ENCODE measurements around the gene PAX8.
"Not testable (repeated sequence)": the region's sequence is repeated elsewhere in the genome, so short reads cannot be mapped to it uniquely, and the experiment has no call there.

PAX8 gene

DNA sequence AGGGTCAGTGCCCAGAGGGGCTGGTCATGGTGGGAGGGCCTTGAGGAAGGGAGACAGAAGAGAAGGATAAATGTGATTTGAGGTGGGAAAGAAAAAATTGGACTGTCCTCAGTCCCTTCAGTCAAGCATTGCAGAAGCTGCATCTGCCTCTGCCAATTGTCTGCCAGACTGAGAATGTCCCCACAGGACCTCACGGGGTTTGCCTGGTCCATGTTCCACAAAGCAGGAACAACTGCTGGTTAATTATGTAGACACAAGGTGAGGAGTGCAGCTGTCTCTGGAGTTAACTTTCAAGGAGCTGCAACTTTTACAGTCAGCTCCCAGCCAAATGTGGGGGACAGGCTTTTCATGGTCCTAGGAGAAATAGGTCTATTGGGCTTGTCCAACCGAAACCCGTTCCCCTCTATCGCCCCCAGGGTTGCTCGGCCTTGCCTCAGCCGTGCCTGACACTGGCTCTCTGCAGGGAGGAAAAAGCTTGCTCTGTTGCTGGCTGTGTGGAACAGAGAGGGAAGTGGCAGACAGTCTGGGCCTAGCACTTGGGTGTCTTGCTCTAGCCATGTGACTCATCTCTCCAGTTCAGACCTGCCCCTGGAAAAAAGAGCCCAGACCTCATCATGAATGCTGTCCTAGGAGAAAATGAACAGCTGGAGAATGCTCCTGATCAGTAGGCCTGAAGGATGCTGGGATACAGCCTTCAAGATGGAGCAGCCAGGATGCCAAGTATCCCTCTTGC is 31.1 kb upstream of the PAX8 start:
- TF ChIP-seq, protein P1, sequence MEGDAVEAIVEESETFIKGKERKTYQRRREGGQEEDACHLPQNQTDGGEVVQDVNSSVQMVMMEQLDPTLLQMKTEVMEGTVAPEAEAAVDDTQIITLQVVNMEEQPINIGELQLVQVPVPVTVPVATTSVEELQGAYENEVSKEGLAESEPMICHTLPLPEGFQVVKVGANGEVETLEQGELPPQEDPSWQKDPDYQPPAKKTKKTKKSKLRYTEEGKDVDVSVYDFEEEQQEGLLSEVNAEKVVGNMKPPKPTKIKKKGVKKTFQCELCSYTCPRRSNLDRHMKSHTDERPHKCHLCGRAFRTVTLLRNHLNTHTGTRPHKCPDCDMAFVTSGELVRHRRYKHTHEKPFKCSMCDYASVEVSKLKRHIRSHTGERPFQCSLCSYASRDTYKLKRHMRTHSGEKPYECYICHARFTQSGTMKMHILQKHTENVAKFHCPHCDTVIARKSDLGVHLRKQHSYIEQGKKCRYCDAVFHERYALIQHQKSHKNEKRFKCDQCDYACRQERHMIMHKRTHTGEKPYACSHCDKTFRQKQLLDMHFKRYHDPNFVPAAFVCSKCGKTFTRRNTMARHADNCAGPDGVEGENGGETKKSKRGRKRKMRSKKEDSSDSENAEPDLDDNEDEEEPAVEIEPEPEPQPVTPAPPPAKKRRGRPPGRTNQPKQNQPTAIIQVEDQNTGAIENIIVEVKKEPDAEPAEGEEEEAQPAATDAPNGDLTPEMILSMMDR (IDR thresholded peaks at IDR 0.05; ENCODE audit: borderline replicate concordance, control extremely low read depth, extremely low read depth, insufficient read depth, missing control alignments): no peak

DNA sequence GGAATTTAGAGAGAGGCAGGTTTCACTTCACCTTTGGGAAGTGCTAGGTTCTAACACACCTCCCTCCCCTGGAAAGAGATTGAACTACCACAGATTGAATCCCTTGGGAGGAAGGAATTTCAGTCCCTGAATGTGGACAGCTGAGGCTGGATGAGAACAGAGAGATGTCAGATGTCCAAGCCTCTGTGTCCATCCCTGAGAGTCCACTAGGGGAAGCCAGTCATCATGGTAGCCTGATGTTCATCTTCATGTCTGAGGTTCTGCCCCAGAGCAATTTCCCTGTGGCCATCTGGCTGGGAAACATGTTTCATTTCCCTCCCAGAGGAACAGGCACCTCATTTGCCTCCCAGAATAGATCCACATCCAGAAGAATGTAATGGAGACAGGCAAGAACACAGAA is 30.1 kb upstream of the PAX8 start:
- in situ Hi-C loops (cut with MboI; ENCODE audit: low sequenced_read_pairs, unreplicated experiment); DNase-seq (ENCODE audit: low spot score): not testable (repeated sequence)

More for the DNA sequence above, 31.1 kb upstream of the PAX8 start:
- DNase-seq (ENCODE audit: low spot score): no peak
- in situ Hi-C loops (cut with MboI; ENCODE audit: low sequenced_read_pairs, unreplicated experiment): no loop called here

DNA sequence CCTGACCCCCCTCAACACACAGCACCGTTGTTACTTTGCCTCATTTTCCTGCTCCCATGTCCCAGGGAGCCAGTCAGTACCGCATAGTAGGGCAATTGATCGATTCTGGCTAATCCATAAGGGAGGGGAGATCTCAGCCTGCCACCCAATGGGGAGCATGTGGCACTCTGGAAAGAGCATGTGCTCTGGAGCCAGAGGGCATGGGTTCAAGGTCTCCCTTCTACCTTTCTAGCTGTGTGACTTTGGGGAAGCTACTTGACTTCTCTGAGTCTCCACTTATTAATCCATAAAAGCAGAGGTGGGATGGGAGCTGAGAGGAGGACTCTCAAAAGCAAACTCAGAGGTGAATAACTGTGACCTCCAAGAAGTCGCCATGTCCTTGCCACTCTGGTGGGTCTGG is 27.5 kb upstream of the PAX8 start:
- in situ Hi-C loops (cut with MboI; ENCODE audit: low sequenced_read_pairs, unreplicated experiment): not testable (repeated sequence)

DNA sequence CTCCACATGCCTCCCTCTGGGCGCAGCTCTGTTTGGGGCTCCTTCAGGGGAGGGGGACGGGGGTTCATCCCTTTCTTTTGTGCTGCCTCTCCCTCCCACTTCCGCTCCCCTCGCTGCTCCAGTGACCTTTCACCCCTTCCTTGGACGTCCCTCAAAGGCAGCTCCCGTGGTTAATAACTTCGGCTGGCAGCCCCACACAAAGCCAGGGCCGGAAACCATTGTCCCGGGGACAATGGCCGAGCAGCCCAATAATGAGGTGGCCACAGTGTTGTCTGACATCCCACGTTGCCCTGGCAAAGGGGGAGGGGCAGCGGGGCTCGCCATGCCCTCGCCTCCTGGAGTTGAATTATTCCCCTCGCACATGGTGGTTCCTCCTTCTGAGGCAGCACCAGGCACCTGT is 27.0 kb upstream of the PAX8 start:
- in situ Hi-C loops (cut with MboI; ENCODE audit: low sequenced_read_pairs, unreplicated experiment); DNase-seq (ENCODE audit: low spot score): not testable (repeated sequence)

More for the DNA sequence above, 27.5 kb upstream of the PAX8 start:
- DNase-seq (ENCODE audit: low spot score): not testable (repeated sequence)

DNA sequence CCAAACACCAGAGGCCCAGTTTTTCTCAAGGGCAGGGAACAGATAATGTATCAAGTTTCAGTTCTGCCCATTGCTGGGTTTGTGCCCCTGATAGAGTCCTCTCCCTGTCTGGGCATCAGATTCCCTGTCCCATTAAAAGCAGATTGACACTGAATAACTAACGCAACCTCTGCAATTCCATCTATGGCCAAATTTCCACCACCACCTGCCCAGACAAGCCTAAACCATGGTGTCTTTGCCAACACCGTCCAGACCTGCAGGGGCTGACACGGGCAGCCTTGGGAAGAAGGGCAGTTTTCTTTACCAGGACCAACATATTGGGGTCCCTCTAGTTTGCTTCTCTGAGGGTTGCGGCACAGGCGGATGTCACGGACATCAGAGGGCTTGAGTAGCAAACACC is 26.4 kb upstream of the PAX8 start:
- TF ChIP-seq, protein P1 (IDR thresholded peaks at IDR 0.05; ENCODE audit: borderline replicate concordance, control extremely low read depth, extremely low read depth, insufficient read depth, missing control alignments): no peak
- in situ Hi-C loops (cut with MboI; ENCODE audit: low sequenced_read_pairs, unreplicated experiment): no loop called here
- DNase-seq (ENCODE audit: low spot score): no peak

DNA sequence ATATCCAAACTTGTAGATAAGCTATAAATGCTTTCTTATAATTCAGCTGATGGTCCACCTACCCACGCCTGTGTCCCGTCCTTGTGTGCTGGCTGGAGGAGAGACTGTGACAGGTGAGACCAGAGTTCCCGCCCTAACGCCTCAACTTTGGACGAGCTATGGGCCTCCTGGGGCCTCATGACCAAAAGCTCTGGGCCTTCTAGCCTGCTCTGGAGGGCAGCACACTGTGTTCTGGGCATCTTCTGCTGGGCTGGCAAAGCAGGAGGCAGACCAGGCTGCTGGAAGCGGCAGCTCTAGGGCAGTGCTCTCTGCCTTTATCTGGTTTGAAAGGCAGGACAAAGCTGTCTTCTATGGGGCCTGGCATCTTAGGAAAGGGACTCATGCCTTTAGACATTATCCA is 26.0 kb upstream of the PAX8 start:
- TF ChIP-seq, protein P1 (IDR thresholded peaks at IDR 0.05; ENCODE audit: borderline replicate concordance, control extremely low read depth, extremely low read depth, insufficient read depth, missing control alignments): no peak
- no peak for DNase-seq (ENCODE audit: low spot score)
- in situ Hi-C loops (cut with MboI; ENCODE audit: low sequenced_read_pairs, unreplicated experiment): no loop called here

DNA sequence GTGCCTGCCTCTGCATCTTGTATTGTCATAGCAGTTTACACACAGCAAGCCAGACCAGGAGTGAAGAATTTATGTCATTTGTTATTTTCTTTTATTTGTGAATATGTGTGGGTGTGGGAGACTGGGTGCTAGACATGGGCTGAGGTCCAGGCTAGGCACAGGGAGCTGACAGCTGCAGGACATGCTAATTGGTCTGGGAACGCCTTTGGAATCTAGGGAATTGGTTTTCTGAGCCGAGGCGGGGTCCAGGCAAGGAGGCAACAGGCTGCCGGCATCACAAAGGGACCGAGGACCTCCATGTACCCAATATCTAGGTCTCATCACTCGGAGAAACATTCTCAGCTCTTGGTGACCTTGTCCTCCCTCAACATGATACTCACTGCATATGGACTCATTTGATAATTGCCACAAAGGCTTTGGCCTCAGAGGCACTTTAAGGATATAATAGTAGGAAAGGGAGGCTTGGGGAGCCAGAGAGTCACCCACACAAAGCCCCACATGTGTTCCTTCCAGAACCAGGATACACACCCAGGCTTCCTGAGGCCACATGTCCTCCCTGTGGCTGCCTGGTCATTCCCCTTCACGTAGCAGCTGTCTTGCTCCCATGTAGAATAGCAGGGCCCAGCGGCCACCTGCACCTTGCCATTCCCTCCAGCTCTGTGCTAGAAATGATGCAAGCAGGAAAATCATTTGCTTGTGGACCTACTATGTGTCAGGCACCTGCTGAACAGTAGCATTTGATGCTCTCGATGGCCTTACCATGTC is 23.7 kb upstream of the PAX8 start:
- DNase-seq (ENCODE audit: low spot score); in situ Hi-C loops (cut with MboI; ENCODE audit: low sequenced_read_pairs, unreplicated experiment): not testable (repeated sequence)

DNA sequence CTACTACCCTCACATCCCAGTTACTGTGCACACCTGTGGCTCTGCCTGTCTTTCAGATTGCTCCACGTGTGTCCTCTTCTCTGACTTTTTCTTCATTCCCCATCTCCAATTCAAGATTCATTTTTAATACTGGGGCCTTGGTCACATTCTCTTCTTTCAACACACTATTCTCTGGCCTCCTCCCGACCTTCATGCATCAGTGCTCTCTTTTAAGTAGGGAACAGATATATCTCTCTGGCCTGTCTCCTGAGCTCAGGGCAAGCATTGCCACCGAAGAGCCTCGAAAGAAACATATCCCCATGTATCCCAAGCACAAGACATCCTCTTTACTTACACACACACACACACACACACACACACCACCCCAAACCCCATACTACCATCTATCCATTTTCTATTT is 21.6 kb upstream of the PAX8 start:
- in situ Hi-C loops (cut with MboI; ENCODE audit: low sequenced_read_pairs, unreplicated experiment): no loop called here
- DNase-seq (ENCODE audit: low spot score): no peak
- TF ChIP-seq, protein P1 (IDR thresholded peaks at IDR 0.05; ENCODE audit: borderline replicate concordance, control extremely low read depth, extremely low read depth, insufficient read depth, missing control alignments): no peak

DNA sequence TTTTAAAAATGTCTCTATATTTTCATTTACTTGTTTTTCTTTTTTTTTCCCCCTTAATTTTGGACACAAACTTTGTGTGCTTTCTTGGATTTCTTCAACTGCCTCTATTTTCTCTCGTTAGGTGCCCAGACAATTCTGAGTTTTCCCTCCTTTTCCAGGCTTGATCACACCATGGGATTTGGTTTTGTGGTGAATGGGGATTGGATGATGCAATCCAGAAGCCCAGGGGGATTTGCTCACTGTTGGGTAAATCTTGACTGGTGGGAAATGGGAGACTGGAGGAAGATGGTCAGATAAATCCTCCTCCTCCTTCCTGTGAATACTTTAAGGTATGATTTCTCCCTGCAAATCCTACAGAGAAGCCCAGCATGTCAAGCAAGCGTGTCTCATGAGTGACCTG is 19.5 kb upstream of the PAX8 start:
- DNase-seq (ENCODE audit: low spot score): no peak
- in situ Hi-C loops (cut with MboI; ENCODE audit: low sequenced_read_pairs, unreplicated experiment): no loop called here
- TF ChIP-seq, protein P1 (IDR thresholded peaks at IDR 0.05; ENCODE audit: borderline replicate concordance, control extremely low read depth, extremely low read depth, insufficient read depth, missing control alignments): no peak

DNA sequence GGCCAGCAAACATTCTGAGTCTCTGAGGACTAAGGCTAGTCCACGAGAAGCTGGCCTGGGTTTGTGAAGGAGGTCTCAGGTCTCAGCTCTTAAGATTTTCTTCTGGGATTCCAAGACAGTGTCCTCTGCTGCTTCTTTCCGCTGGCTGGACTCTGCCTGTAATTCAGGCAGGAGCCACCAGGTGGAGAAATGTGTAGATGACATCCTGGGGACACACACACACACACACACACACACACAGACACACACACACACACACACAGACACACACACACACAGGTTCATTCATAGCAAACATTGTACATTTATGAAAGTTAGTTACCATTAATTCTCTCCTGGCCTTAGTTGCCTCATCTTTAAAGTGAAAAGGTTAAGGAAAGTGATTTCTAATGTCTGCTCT is 18.9 kb upstream of the PAX8 start:
- in situ Hi-C loops (cut with MboI; ENCODE audit: low sequenced_read_pairs, unreplicated experiment); DNase-seq (ENCODE audit: low spot score): not testable (repeated sequence)

Measured in GM13976 (cell line).